Measurements from ENCODE around the gene RACK1.
A peak's percentile ranks its signal among the peaks of the same experiment; 100 is the strongest.

The RACK1 gene

DNA sequence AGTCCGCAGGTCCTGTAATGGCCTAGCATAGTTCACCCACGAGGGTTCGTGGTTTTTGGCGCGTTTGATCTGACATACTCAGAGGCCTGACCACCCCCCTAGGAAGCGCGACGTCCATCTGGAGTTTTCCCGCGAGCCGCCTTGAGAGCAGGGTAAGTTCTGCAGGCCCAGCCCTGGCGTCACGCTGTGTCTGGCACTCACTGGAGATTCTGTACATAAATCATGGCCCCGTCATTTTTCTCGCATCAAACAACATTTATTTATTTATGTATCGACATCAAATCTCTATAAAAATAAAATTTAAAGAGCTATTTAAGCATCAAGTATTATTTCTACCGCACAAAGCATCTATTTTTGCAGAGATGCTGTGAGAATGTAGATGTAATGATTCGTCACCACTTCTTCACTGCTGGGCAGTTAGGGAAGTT lies 21.1 kb downstream of the RACK1 start:
- DNase-seq (ENCODE audit: low read depth in 1 of 2, low spot score in 1 of 2), result no peak
- H3K27me3 ChIP-seq (ENCODE audit: insufficient read depth, poor library complexity, severe bottlenecking), result no peaks in the 10 kb centered on the region
- peak overlapping the region; percentile 68 for H3K4me3 ChIP-seq (replicated peaks; ENCODE audit: insufficient read depth, low read length)
- peak overlapping the region; percentile 97 for H3K27ac ChIP-seq (replicated peaks)
- no peak for TF ChIP-seq GABPA (IDR thresholded peaks at IDR 0.05; ENCODE audit: low read depth)
- TF ChIP-seq, protein P1, sequence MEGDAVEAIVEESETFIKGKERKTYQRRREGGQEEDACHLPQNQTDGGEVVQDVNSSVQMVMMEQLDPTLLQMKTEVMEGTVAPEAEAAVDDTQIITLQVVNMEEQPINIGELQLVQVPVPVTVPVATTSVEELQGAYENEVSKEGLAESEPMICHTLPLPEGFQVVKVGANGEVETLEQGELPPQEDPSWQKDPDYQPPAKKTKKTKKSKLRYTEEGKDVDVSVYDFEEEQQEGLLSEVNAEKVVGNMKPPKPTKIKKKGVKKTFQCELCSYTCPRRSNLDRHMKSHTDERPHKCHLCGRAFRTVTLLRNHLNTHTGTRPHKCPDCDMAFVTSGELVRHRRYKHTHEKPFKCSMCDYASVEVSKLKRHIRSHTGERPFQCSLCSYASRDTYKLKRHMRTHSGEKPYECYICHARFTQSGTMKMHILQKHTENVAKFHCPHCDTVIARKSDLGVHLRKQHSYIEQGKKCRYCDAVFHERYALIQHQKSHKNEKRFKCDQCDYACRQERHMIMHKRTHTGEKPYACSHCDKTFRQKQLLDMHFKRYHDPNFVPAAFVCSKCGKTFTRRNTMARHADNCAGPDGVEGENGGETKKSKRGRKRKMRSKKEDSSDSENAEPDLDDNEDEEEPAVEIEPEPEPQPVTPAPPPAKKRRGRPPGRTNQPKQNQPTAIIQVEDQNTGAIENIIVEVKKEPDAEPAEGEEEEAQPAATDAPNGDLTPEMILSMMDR (IDR thresholded peaks at IDR 0.05; ENCODE audit: insufficient read depth, low read length), result no peak
- TF ChIP-seq POLR2AphosphoS5 (IDR thresholded peaks at IDR 0.05; ENCODE audit: low read depth), result no peak
- TF ChIP-seq, protein P2, sequence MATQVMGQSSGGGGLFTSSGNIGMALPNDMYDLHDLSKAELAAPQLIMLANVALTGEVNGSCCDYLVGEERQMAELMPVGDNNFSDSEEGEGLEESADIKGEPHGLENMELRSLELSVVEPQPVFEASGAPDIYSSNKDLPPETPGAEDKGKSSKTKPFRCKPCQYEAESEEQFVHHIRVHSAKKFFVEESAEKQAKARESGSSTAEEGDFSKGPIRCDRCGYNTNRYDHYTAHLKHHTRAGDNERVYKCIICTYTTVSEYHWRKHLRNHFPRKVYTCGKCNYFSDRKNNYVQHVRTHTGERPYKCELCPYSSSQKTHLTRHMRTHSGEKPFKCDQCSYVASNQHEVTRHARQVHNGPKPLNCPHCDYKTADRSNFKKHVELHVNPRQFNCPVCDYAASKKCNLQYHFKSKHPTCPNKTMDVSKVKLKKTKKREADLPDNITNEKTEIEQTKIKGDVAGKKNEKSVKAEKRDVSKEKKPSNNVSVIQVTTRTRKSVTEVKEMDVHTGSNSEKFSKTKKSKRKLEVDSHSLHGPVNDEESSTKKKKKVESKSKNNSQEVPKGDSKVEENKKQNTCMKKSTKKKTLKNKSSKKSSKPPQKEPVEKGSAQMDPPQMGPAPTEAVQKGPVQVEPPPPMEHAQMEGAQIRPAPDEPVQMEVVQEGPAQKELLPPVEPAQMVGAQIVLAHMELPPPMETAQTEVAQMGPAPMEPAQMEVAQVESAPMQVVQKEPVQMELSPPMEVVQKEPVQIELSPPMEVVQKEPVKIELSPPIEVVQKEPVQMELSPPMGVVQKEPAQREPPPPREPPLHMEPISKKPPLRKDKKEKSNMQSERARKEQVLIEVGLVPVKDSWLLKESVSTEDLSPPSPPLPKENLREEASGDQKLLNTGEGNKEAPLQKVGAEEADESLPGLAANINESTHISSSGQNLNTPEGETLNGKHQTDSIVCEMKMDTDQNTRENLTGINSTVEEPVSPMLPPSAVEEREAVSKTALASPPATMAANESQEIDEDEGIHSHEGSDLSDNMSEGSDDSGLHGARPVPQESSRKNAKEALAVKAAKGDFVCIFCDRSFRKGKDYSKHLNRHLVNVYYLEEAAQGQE (IDR thresholded peaks at IDR 0.05; ENCODE audit: insufficient replicate concordance, low read depth), result no peak
- TF ChIP-seq SPI1 (IDR thresholded peaks at IDR 0.05; ENCODE audit: borderline replicate concordance, low read depth), result no peak

DNA sequence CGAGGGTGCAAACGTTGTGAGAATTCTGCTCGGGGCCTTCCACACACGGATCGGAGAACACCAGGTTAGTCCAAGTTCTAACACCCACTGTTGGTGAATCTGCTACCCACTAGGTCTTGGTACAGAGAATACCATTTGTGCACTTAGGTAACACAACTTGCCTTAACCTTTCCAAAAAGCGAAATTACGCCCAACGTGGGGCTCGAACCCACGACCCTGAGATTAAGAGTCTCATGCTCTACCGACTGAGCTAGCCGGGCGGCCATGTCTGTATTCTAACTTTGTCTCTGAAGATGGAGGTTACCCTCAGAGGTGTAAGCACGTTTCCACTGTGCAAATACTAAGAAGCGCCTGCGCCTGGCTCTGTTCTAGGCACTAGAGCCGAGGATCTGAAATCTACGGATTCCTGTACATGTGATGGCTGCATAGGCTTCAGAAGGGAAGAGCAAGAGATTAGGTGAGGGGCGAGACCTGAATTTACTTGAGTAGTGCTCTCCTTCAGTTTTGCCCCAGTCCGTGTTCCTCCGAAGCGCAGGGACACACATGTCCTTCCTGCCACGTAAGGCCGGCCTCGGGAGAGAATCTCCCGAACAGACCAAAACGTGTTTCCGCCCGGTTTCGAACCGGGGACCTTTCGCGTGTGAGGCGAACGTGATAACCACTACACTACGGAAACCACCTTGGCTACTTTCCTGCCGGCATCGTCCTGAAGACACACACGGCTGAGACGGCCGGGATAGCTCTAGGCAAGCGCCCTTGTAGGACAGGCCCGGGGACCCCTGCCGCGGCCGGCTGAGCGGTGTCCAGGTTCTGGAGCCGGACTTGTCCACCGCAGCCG lies 21.7 kb downstream of the RACK1 start:
- Histone ChIP-seq H3K27ac (replicated peaks) (peak overlapping the region; percentile 97), H3K27me3 (ENCODE audit: insufficient read depth, poor library complexity, severe bottlenecking) (no peaks in the 10 kb centered on the region), H3K4me3 (replicated peaks; ENCODE audit: insufficient read depth, low read length) (peak overlapping the region; percentile 68)
- peak; percentile 92 to 95 for DNase-seq (ENCODE audit: low read depth in 1 of 2, low spot score in 1 of 2)
- TF ChIP-seq POLR2AphosphoS5 (IDR thresholded peaks at IDR 0.05; ENCODE audit: low read depth) (peak; percentile 35), SPI1 (IDR thresholded peaks at IDR 0.05; ENCODE audit: borderline replicate concordance, low read depth) (no peak), GABPA (IDR thresholded peaks at IDR 0.05; ENCODE audit: low read depth) (peak; percentile 56)
- TF ChIP-seq, protein P2 (IDR thresholded peaks at IDR 0.05; ENCODE audit: insufficient replicate concordance, low read depth), result no peak

DNA sequence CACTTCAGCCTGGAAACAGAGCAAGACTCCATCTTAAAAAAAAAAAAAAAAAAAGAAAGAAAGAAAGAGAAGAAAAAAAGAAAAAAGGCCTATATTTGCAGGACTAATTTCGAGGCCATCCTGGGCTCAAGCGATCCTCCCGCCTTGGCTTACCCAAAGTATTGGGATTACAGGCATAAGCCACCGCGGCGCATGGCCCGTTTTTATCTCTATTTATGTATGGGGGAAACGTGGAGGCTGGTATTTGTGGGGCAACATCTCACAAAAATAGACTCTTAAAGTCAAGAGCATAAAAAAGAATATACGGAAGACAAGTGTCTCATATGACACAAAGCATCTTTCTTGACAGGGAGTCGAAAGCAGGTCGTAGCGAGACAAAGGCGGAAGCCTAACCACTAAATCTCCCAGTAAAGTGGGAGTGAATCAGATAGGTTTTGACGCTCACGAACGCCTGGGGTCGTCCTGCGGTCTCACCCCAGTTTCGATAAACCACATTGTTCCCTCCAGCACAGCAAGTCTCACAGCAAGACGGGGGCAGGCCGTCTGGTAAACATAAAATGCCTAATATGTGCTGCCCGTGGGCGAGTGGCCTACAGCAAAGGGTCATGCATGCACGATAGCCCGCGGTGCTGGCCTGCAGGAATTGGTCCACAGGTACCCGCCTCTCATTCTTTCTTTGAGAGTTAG lies 22.5 kb downstream of the RACK1 start:
- H3K4me3 ChIP-seq (replicated peaks; ENCODE audit: insufficient read depth, low read length), result peak overlapping the region; percentile 17
- H3K27me3 ChIP-seq (ENCODE audit: insufficient read depth, poor library complexity, severe bottlenecking), result no peaks in the 10 kb centered on the region
- H3K27ac ChIP-seq (replicated peaks), result peak overlapping the region; percentile 97
- TF ChIP-seq SPI1 (IDR thresholded peaks at IDR 0.05; ENCODE audit: borderline replicate concordance, low read depth) (no peak), POLR2AphosphoS5 (IDR thresholded peaks at IDR 0.05; ENCODE audit: low read depth) (no peak)
- TF ChIP-seq, protein P1 (IDR thresholded peaks at IDR 0.05; ENCODE audit: insufficient read depth, low read length), result no peak
- no peak for DNase-seq (ENCODE audit: low read depth in 1 of 2, low spot score in 1 of 2)

DNA sequence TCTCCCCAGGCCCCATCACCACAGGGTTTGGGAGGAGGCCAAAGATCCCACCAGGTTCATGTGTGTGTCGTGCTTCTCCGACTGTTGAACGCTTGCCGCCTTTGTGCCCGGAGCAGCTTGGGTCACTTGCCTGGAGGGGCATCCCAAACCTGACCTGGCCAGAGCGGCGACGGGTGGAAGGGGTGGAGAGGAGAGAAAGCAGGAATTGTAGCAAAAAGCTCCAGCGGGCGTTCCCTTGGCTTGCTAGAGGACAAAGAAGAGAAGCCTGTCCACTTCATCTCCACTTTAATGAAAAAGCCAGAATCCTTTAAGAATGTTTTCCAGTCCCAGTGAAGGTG lies 23.6 kb downstream of the RACK1 start:
- no peak for DNase-seq (ENCODE audit: low read depth in 1 of 2, low spot score in 1 of 2)
- H3K27me3 ChIP-seq (ENCODE audit: insufficient read depth, poor library complexity, severe bottlenecking), result no peaks in the 10 kb centered on the region
- TF ChIP-seq GABPA (IDR thresholded peaks at IDR 0.05; ENCODE audit: low read depth) (no peak), POLR2AphosphoS5 (IDR thresholded peaks at IDR 0.05; ENCODE audit: low read depth) (no peak), SPI1 (IDR thresholded peaks at IDR 0.05; ENCODE audit: borderline replicate concordance, low read depth) (no peak)
- TF ChIP-seq, protein P2 (IDR thresholded peaks at IDR 0.05; ENCODE audit: insufficient replicate concordance, low read depth), result no peak
- TF ChIP-seq, protein P1 (IDR thresholded peaks at IDR 0.05; ENCODE audit: insufficient read depth, low read length), result no peak
- no peak overlapping the region for H3K27ac ChIP-seq (replicated peaks)
- H3K4me3 ChIP-seq (replicated peaks; ENCODE audit: insufficient read depth, low read length), result no peak overlapping the region
